GM12878 (cell line): ENCODE measurements around the gene PPP4C.

Experiments used
- BHLHE40 ChIP-seq, 2 experiments: fragments of 450-650 bp in 1 of 2; IDR thresholded peaks; 2 replicates each; pipeline ENCODE4 v1.6.1; 2011 to 2017; ENCODE audit warnings: low read depth in 2 of 2, borderline replicate concordance in 1 of 2, improper control_type of control experiment in 1 of 2, low read length in 1 of 2, mild to moderate bottlenecking in 1 of 2
- CREB1 ChIP-seq: IDR thresholded peaks from 2 replicates; pipeline ENCODE4 v1.6.1; 2012; ENCODE audit warnings: low read depth, mild to moderate bottlenecking, inconsistent platforms
- E2F4 ChIP-seq: IDR thresholded peaks from 2 replicates; pipeline ENCODE4 v1.6.1; 2012; ENCODE audit warnings: low read depth, low read length, improper control_type of control experiment
- FOXM1 ChIP-seq: IDR thresholded peaks from 2 replicates; pipeline ENCODE4 v1.6.1; 2012; ENCODE audit warnings: low read depth, mild to moderate bottlenecking, inconsistent platforms, low read length, moderate library complexity
- HDAC2 ChIP-seq: fragments of 200-600 bp; sonication (generic); IDR thresholded peaks from 2 replicates; pipeline ENCODE4 v1.6.1; 2017
- MYB ChIP-seq: fragments of 150-350 bp; IDR thresholded peaks from 2 replicates; pipeline ENCODE4 v1.6.1; 2014; ENCODE audit warnings: mild to moderate bottlenecking, low read depth, low read length, borderline replicate concordance
- RAD21 ChIP-seq: IDR thresholded peaks from 2 replicates; pipeline ENCODE4 v1.6.1; 2011; ENCODE audit warnings: mild to moderate bottlenecking, low read depth, low read length, moderate library complexity; ENCODE audit not compliant: insufficient read depth
- SREBF1 ChIP-seq: IDR thresholded peaks from 2 replicates; pipeline ENCODE4 v1.6.1; 2012; ENCODE audit warnings: mild to moderate bottlenecking, low read length
- YY1 ChIP-seq: IDR thresholded peaks from 2 replicates; pipeline ENCODE4 v1.6.1; 2011; ENCODE audit warnings: low read depth, mild to moderate bottlenecking, low read length

- TF ChIP-seq RAD21 (peak; percentile 60), HDAC2 (no peak), SREBF1 (no peak), YY1 (peak; percentile 40; the same call in 1 of the 2 replicates), MYB (no peak), BHLHE40 (IDR thresholded peaks at IDR 0.05; ENCODE audit: borderline replicate concordance in 1 of 2, low read depth in 2 of 2, low read length in 1 of 2) (no peak), FOXM1 (no peak), CREB1 (no peak), E2F4 (no peak)
Measured at GRCh38 chr16:30054959-30055553, 20.7 kb upstream of the PPP4C start.
